HepG2 (cell line): ENCODE data around the gene PNKD. TPM values are rescaled to one million over a fixed set of nuclear protein-coding genes. Genes with fewer than 3 reads are reported as not detected.
A peak's percentile ranks its signal among the peaks of the same experiment; 100 is the strongest.

Source experiments
- ATF4 ChIP-seq, 2 experiments: fragments of 450-650 bp in 1 of 2; sonication (generic) in 1 of 2; formaldehyde crosslinking; IDR thresholded peaks; 2 replicates each; pipeline versions ENCODE4 v1.5.0 to v1.8.0; 2020 to 2022; ENCODE audit warnings: mild to moderate bottlenecking in 1 of 2, missing genetic modification reagents in 1 of 2
- BRD4 ChIP-seq: sonication (generic); formaldehyde crosslinking; IDR thresholded peaks from 2 replicates; pipeline ENCODE4 v1.4.0; 2020; ENCODE audit warnings: missing genetic modification reagents
- HHEX ChIP-seq: IDR thresholded peaks from 2 replicates; pipeline ENCODE4 v1.6.1; 2016; ENCODE audit warnings: control low read depth
- HNF4A ChIP-seq: sonication (generic); formaldehyde crosslinking; IDR thresholded peaks from 2 replicates; pipeline ENCODE4 v1.4.0; 2020; ENCODE audit warnings: missing genetic modification reagents
- KDM5B ChIP-seq: sonication (generic); formaldehyde crosslinking; IDR thresholded peaks from 2 replicates; pipeline ENCODE4 v1.4.0; 2020; ENCODE audit warnings: missing genetic modification reagents, mild to moderate bottlenecking, borderline replicate concordance
- MIXL1 ChIP-seq: IDR thresholded peaks from 2 replicates; pipeline ENCODE4 v1.6.1; 2016
- MXD4 ChIP-seq: IDR thresholded peaks from 2 replicates; pipeline ENCODE4 v1.6.1; 2016; ENCODE audit warnings: mild to moderate bottlenecking, missing biosample characterization, missing genetic modification reagents
- NCOA1 ChIP-seq: sonication (generic); formaldehyde crosslinking; IDR thresholded peaks from 2 replicates; pipeline ENCODE4 v1.9.0; 2021; ENCODE audit warnings: missing genetic modification reagents
- NFE2L1 ChIP-seq: sonication (generic); formaldehyde crosslinking; IDR thresholded peaks from 2 replicates; pipeline ENCODE4 v1.4.0; 2020; ENCODE audit warnings: missing genetic modification reagents, mild to moderate bottlenecking, borderline replicate concordance
- RAD51 ChIP-seq: fragments of 450-650 bp; IDR thresholded peaks from 2 replicates; pipeline ENCODE4 v1.6.1; 2016; ENCODE audit warnings: borderline replicate concordance
- RBAK ChIP-seq: sonication (generic); formaldehyde crosslinking; IDR thresholded peaks from 2 replicates; pipeline ENCODE4 v1.5.1; 2020; ENCODE audit warnings: mild to moderate bottlenecking, missing genetic modification reagents
- RFXAP ChIP-seq: sonication (generic); formaldehyde crosslinking; IDR thresholded peaks from 2 replicates; pipeline ENCODE4 v1.4.0; 2020; ENCODE audit warnings: missing genetic modification reagents, borderline replicate concordance
- SOX13 ChIP-seq, 3 experiments: fragments of 450-650 bp in 1 of 3; sonication (generic) in 1 of 3; formaldehyde crosslinking in 1 of 3; IDR thresholded peaks in 2 of 3; conservative IDR thresholded peaks in 1 of 3; 2 replicates each; pipeline versions ENCODE4 v1.5.0 to v1.6.1; 2016 to 2020; ENCODE audit warnings: antibody characterized with exemption in 1 of 3, mild to moderate bottlenecking in 1 of 3, missing compliant biosample characterization in 1 of 3, missing genetic modification reagents in 1 of 3, moderate library complexity in 1 of 3
- SP140L ChIP-seq: sonication (generic); formaldehyde crosslinking; IDR thresholded peaks from 2 replicates; pipeline ENCODE4 v1.4.0; 2020; ENCODE audit warnings: missing genetic modification reagents, borderline replicate concordance
- TCF7 ChIP-seq: sonication (generic); IDR thresholded peaks from 2 replicates; pipeline ENCODE4 v1.6.1; 2016; ENCODE audit warnings: antibody characterized with exemption, low read depth
- ZBTB1 ChIP-seq: sonication (generic); formaldehyde crosslinking; IDR thresholded peaks from 2 replicates; pipeline ENCODE4 v1.4.0; 2020; ENCODE audit warnings: missing genetic modification reagents, borderline replicate concordance
- ZBTB10 ChIP-seq: sonication (generic); formaldehyde crosslinking; IDR thresholded peaks from 2 replicates; pipeline ENCODE4 v1.4.0; 2020; ENCODE audit warnings: missing genetic modification reagents, borderline replicate concordance
- ZNF205 ChIP-seq: IDR thresholded peaks from 2 replicates; pipeline ENCODE4 v1.6.1; 2018; ENCODE audit warnings: missing biosample characterization, missing genetic modification reagents
- ZNF382 ChIP-seq: sonication (generic); formaldehyde crosslinking; IDR thresholded peaks from 2 replicates; pipeline ENCODE4 v1.5.0; 2020; ENCODE audit warnings: missing genetic modification reagents, mild to moderate bottlenecking, borderline replicate concordance
- ZNF460 ChIP-seq: sonication (generic); formaldehyde crosslinking; IDR thresholded peaks from 2 replicates; pipeline ENCODE4 v1.5.1; 2020; ENCODE audit warnings: missing genetic modification reagents, mild to moderate bottlenecking, borderline replicate concordance
- ZNF484 ChIP-seq: sonication (generic); formaldehyde crosslinking; IDR thresholded peaks from 2 replicates; pipeline ENCODE4 v1.5.1; 2020; ENCODE audit warnings: mild to moderate bottlenecking, low read depth, missing genetic modification reagents, borderline replicate concordance
- ZNF552 ChIP-seq: sonication (generic); formaldehyde crosslinking; IDR thresholded peaks from 2 replicates; pipeline ENCODE4 v1.9.0; 2022; ENCODE audit warnings: missing genetic modification reagents, mild to moderate bottlenecking, borderline replicate concordance
- ZNF670 ChIP-seq: sonication (generic); formaldehyde crosslinking; IDR thresholded peaks from 2 replicates; pipeline ENCODE4 v1.8.0; 2022; ENCODE audit warnings: mild to moderate bottlenecking, missing genetic modification reagents, borderline replicate concordance
- ZNF678 ChIP-seq: sonication (generic); formaldehyde crosslinking; IDR thresholded peaks from 2 replicates; pipeline ENCODE4 v1.4.0; 2020; ENCODE audit warnings: mild to moderate bottlenecking, missing genetic modification reagents
- ZNF704 ChIP-seq: sonication (generic); formaldehyde crosslinking; IDR thresholded peaks from 2 replicates; pipeline ENCODE4 v1.8.1; 2023; ENCODE audit warnings: mild to moderate bottlenecking, inconsistent platforms, moderate library complexity, missing genetic modification reagents, borderline replicate concordance
- ZNF709 ChIP-seq: sonication (generic); formaldehyde crosslinking; IDR thresholded peaks from 2 replicates; pipeline ENCODE4 v1.5.0; 2020; ENCODE audit warnings: mild to moderate bottlenecking, missing genetic modification reagents
- polyA plus RNA-seq, 8 experiments: library from polyadenylated mRNA; depleted of rRNA in 3 of 8; stranded (reverse) in 7 of 8; unstranded in 1 of 8; fragments of >200 nt; fragmentation: Illumina TruSeq in 4 of 8; extraction: Trizol in 4 of 8; gene quantifications; 2 replicates each; pipeline versions ENCODE4 v1.2.1 to v1.2.3, GENCODE V29; 2011 to 2016; ENCODE audit warnings: low read depth in 4 of 8, missing spikeins in 1 of 8, mixed read lengths in 1 of 8; ENCODE audit not compliant: insufficient read depth in 1 of 8
- total RNA-seq, 5 experiments: library from RNA; depleted of rRNA; stranded (reverse); fragments of >200 nt; fragmentation: Illumina TruSeq; extraction: Trizol; gene quantifications; 2 replicates each; pipeline ENCODE4 v1.2.3, GENCODE V29; 2016; ENCODE audit warnings: low read depth in 1 of 5

The PNKD gene
- total and polyA plus RNA-seq, 2 of the 13 experiments (the other 11 are each of a cell fraction or from before 2014, with no cell fraction given): 55.9 to 80.4 TPM

- TF ChIP-seq ZNF484: no peak
- TF ChIP-seq HHEX (CRISPR knock-in tag): no peak
- TF ChIP-seq ZNF678: no peak; the same call in 1 of the 2 replicates
- TF ChIP-seq ZNF382 (CRISPR knock-in tag): no peak
- TF ChIP-seq TCF7: no peak
- no peak for TF ChIP-seq MIXL1 (CRISPR knock-in tag)
- TF ChIP-seq NCOA1: no peak
- no peak for TF ChIP-seq ZBTB1 (CRISPR knock-in tag)
- TF ChIP-seq ZNF552 (CRISPR knock-in tag): no peak
- TF ChIP-seq ZNF709: peak; percentile 16; the same call in 1 of the 2 replicates
- TF ChIP-seq ZNF205 (CRISPR knock-in tag): peak; percentile 9; the same call in 1 of the 2 replicates
- no peak for TF ChIP-seq ZNF704 (CRISPR knock-in tag)
- 0 out of 4 replicates have a peak, but pooled peaks of 1 of the 2 experiments have one; percentile 27 for TF ChIP-seq ATF4 (CRISPR knock-in tag; IDR thresholded peaks at IDR 0.05)
- TF ChIP-seq HNF4A: peak; percentile 79; the same call in 1 of the 2 replicates
- no peak for TF ChIP-seq RFXAP
- peak; percentile 84 for TF ChIP-seq ZBTB10
- no peak for TF ChIP-seq NFE2L1 (CRISPR knock-in tag)
- TF ChIP-seq ZNF460: no peak; the same call in 1 of the 2 replicates
- TF ChIP-seq SP140L (CRISPR knock-in tag): no peak
- no peak for TF ChIP-seq RBAK (CRISPR knock-in tag)
- peak; percentile 63; the same call in 1 of the 2 replicates for TF ChIP-seq KDM5B (CRISPR knock-in tag)
- TF ChIP-seq ZNF670: peak; percentile 12; the same call in 1 of the 2 replicates
- TF ChIP-seq SOX13 (IDR thresholded peaks at IDR 0.05): no peak
- peak in 1 of 2 experiments; percentile 19; a peak in 1 of 4 replicates for TF ChIP-seq SOX13 (CRISPR knock-in tag; conservative IDR thresholded peaks at IDR 0.05 in 1 of 2, IDR thresholded peaks at IDR 0.05 in 1 of 2)
- TF ChIP-seq MXD4 (CRISPR knock-in tag): peak; percentile 94
- TF ChIP-seq BRD4 (CRISPR knock-in tag): no peak
- TF ChIP-seq RAD51: no peak
Measured at GRCh38 chr2:218322768-218323525, 52.6 kb downstream of the PNKD start (continued).
